HG03378 (cell line): Measurements from ENCODE around the gene ATOSB.
A peak's percentile ranks its signal among the peaks of the same experiment; 100 is the strongest.

Source experiments
- ATAC-seq: cut with Tn5 transposase; IDR thresholded peaks from one replicate; pipeline ENCODE4 v1.9.1; 2021; ENCODE audit warnings: mild to moderate bottlenecking, moderate library complexity; ENCODE audit not compliant: unreplicated experiment

The ATOSB gene

GRCh38 chr9:35114113-35114839 lies 1.4 kb downstream of the ATOSB start:
- peak; percentile 24 for ATAC-seq

GRCh38 chr9:35112257-35113020 lies 3.2 kb downstream of the ATOSB start:
- ATAC-seq: no peak

GRCh38 chr9:35111001-35111933 lies 4.4 kb downstream of the ATOSB start:
- peak; percentile 65 for ATAC-seq

GRCh38 chr9:35110327-35110761 lies 5.3 kb downstream of the ATOSB start:
- no peak for ATAC-seq

GRCh38 chr9:35108946-35109575 lies 6.6 kb downstream of the ATOSB start:
- no peak for ATAC-seq

GRCh38 chr9:35108461-35108860 lies 7.2 kb downstream of the ATOSB start:
- ATAC-seq: no peak

- ATAC-seq: no peak
Measured at GRCh38 chr9:35107297-35108290, 8.1 kb downstream of the ATOSB start.

- ATAC-seq: no peak
Measured at GRCh38 chr9:35106343-35106730, 9.3 kb downstream of the ATOSB start.

- no peak for ATAC-seq
Measured at GRCh38 chr9:35105571-35106342, 9.9 kb downstream of the ATOSB start.

- ATAC-seq: no peak
Measured at GRCh38 chr9:35105126-35105525, 10.5 kb downstream of the ATOSB start.

- no peak for ATAC-seq
Measured at GRCh38 chr9:35104586-35104985, 11.1 kb downstream of the ATOSB start.

GRCh38 chr9:35103660-35104191 lies 11.9 kb downstream of the ATOSB start:
- no peak for ATAC-seq

- ATAC-seq: peak; percentile 86
Measured at GRCh38 chr9:35102769-35103659, 12.6 kb downstream of the ATOSB start, which contains the start of gene STOML2. Gene STOML2, minus strand, starts transcription at chr9:35103131. Its CDS starts 37 bp downstream, at chr9:35103094.

- ATAC-seq: peak; percentile 12
Measured at GRCh38 chr9:35102465-35102768, 13.2 kb downstream of the ATOSB start.

GRCh38 chr9:35097573-35097972 lies 18.1 kb downstream of the ATOSB start:
- no peak for ATAC-seq

- ATAC-seq: peak; percentile 75
Measured at GRCh38 chr9:35096035-35096849, 19.4 kb downstream of the ATOSB start, which contains the start of gene PIGO. Gene PIGO, minus strand, starts transcription at chr9:35096591. Its CDS starts 1,026 bp downstream, at chr9:35095565.

- no peak for ATAC-seq
Measured at GRCh38 chr9:35091536-35091935, 24.1 kb downstream of the ATOSB start.
